K562 (cell line): ENCODE results near the gene LTB4R2. TPM values are rescaled to one million over a fixed set of nuclear protein-coding genes. Genes with fewer than 3 reads are reported as not detected.

ENCODE experiments used
- ATAC-seq: fragments of 200-7000 bp; cut with Tn5 transposase; 3 replicates; pipeline ENCODE4 v1.9.1; 2020; ENCODE audit warnings: moderate library complexity
- BruUV-seq: library from RNA; stranded (reverse); fragments of 400-500 nt; replicated peaks from 2 replicates; lab custom pipeline; 2021; lab: Mats Ljungman, UMichigan
- CTCF ChIA-PET: fragments of 300-600 bp; formaldehyde crosslinking; extraction: SDS; loops from one replicate; lab custom pipeline; 2021; ENCODE audit warnings: low intra/inter-chr PET ratio; lab: Yijun Ruan, JAX
- POLR2A ChIA-PET: fragments of 300-600, 350-650 bp; sonication (Branson Sonifier 250); formaldehyde crosslinking; extraction: SDS; loops from one replicate; lab custom pipeline; 2021; ENCODE audit warnings: antibody characterized with exemption, inconsistent platforms; lab: Yijun Ruan, JAX
- DNase-seq, 4 experiments: peaks; one replicate each; pipeline versions ENCODE4 v3.0.0 to v3.0.0-alpha.2; 2011 to 2018; ENCODE audit warnings: low spot score in 3 of 4, mixed read lengths in 3 of 4; ENCODE audit errors: extremely low read depth in 1 of 4
- FAIRE-seq: peaks from 2 replicates; lab custom pipeline; 2011; peaks lifted over from hg19 to GRCh38; lab: Jason Lieb, UNC
- H2AFZ ChIP-seq: 2 replicates; pipeline ENCODE4 v1.6.0; 2011; ENCODE audit warnings: low read depth, low read length, control low read depth, inconsistent platforms
- H3K27ac ChIP-seq: fragments of 200-600 bp; 3 replicates; pipeline ENCODE4 v1.8.0; 2011; ENCODE audit warnings: low read depth, mild to moderate bottlenecking, control low read depth, inconsistent platforms, low read length, moderate library complexity, mixed read lengths; ENCODE audit errors: extremely low read depth
- H3K27me3 ChIP-seq, 2 experiments: fragments of 300-600 bp in 1 of 2; 2 replicates in 1 of 2; 3 replicates in 1 of 2; pipeline versions ENCODE4 v1.6.0 to v1.8.0; 2011; ENCODE audit warnings: inconsistent platforms in 2 of 2, low read length in 2 of 2, mild to moderate bottlenecking in 1 of 2, mixed read lengths in 1 of 2, moderate library complexity in 1 of 2; ENCODE audit not compliant: control insufficient read depth in 2 of 2, insufficient read depth in 2 of 2
- H3K36me3 ChIP-seq: fragments of 300-600 bp; 3 replicates; pipeline ENCODE4 v1.8.0; 2011; ENCODE audit warnings: mild to moderate bottlenecking, low read length, inconsistent platforms; ENCODE audit not compliant: control insufficient read depth, insufficient read depth
- H3K4me1 ChIP-seq, 2 experiments: fragments of 200-600 bp in 1 of 2; replicated peaks in 1 of 2; 2 replicates in 1 of 2; 3 replicates in 1 of 2; pipeline versions ENCODE4 v1.5.1 to v1.8.0; 2011; ENCODE audit warnings: inconsistent platforms in 2 of 2, low read length in 2 of 2, mild to moderate bottlenecking in 1 of 2, mixed read lengths in 1 of 2, moderate library complexity in 1 of 2; ENCODE audit not compliant: control insufficient read depth in 2 of 2, insufficient read depth in 2 of 2
- H3K4me2 ChIP-seq: 2 replicates; pipeline ENCODE4 v1.6.1; 2011; ENCODE audit warnings: low read length, control low read depth, inconsistent platforms, mixed read lengths; ENCODE audit not compliant: insufficient read depth
- H3K4me3 ChIP-seq: fragments of 200-600 bp; sonication (generic), shearing (Covaris generic); 2 replicates; pipeline ENCODE4 v1.5.1; 2016; ENCODE audit warnings: control low read depth, inconsistent platforms
- H3K79me2 ChIP-seq: fragments of 200-600 bp; 3 replicates; pipeline ENCODE4 v1.8.0; 2011; ENCODE audit warnings: low read length, inconsistent platforms; ENCODE audit not compliant: control insufficient read depth, insufficient read depth
- H3K9ac ChIP-seq, 2 experiments: 2 replicates each; pipeline versions ENCODE4 v1.6.0 to v1.6.1; 2011; ENCODE audit warnings: low read depth in 2 of 2, low read length in 2 of 2, control low read depth in 1 of 2, inconsistent platforms in 1 of 2, mild to moderate bottlenecking in 1 of 2, mixed read lengths in 1 of 2; ENCODE audit not compliant: insufficient read depth in 1 of 2
- H3K9me1 ChIP-seq: one replicate; pipeline ENCODE4 v1.6.0; 2011; ENCODE audit warnings: inconsistent platforms, mild to moderate bottlenecking, low read length, moderate library complexity; ENCODE audit not compliant: control insufficient read depth, insufficient read depth
- H3K9me3 ChIP-seq: replicated peaks from 2 replicates; pipeline ENCODE4 v1.5.1; 2011; ENCODE audit warnings: low read depth, low read length, inconsistent platforms; ENCODE audit not compliant: control insufficient read depth, insufficient read depth
- H4K20me1 ChIP-seq: replicated peaks from 2 replicates; pipeline ENCODE4 v1.6.1; 2011; ENCODE audit warnings: low read length, inconsistent platforms, mixed read lengths; ENCODE audit not compliant: control insufficient read depth, insufficient read depth
- FOS ChIP-seq: IDR thresholded peaks from 3 replicates; pipeline ENCODE4 v1.6.1; 2011; ENCODE audit not compliant: insufficient read length; ENCODE audit errors: extremely low read depth
- FOXJ2 ChIP-seq: fragments of 200-800 bp; sonication (Bioruptor generic); IDR thresholded peaks from 2 replicates; pipeline ENCODE4 v1.6.1; 2016; ENCODE audit warnings: missing genetic modification characterization, missing compliant biosample characterization
- FOXP1 ChIP-seq: sonication (generic); formaldehyde crosslinking; IDR thresholded peaks from 2 replicates; pipeline ENCODE4 v1.8.0; 2022; ENCODE audit warnings: mild to moderate bottlenecking, missing genetic modification reagents
- HIVEP1 ChIP-seq: fragments of 250-450 bp; sonication (Bioruptor Pico); IDR thresholded peaks from 2 replicates; pipeline ENCODE4 v1.4.0; 2020; ENCODE audit warnings: mild to moderate bottlenecking
- MAZ ChIP-seq, 2 experiments: fragments of 450-650 bp in 1 of 2; sonication (generic) in 1 of 2; formaldehyde crosslinking; IDR thresholded peaks in 1 of 2; conservative IDR thresholded peaks in 1 of 2; 2 replicates each; pipeline versions ENCODE4 v1.4.0 to v1.5.0; 2020; ENCODE audit warnings: mild to moderate bottlenecking in 1 of 2, missing genetic modification reagents in 1 of 2
- MCM2 ChIP-seq: fragments of 450-650 bp; IDR thresholded peaks from 2 replicates; pipeline ENCODE4 v1.6.1; 2017; ENCODE audit warnings: low read depth, mild to moderate bottlenecking
- PHB ChIP-seq: fragments of 250-450 bp; sonication (Bioruptor Pico); IDR thresholded peaks from 2 replicates; pipeline ENCODE4 v1.5.0; 2021
- RFX7 ChIP-seq: fragments of 250-450 bp; sonication (Bioruptor Pico); IDR thresholded peaks from 2 replicates; pipeline ENCODE4 v1.5.1; 2021; ENCODE audit warnings: mild to moderate bottlenecking
- TAF1 ChIP-seq: IDR thresholded peaks from 2 replicates; pipeline ENCODE4 v1.6.1; 2011; ENCODE audit warnings: mild to moderate bottlenecking, low read length, moderate library complexity; ENCODE audit not compliant: insufficient read depth, control insufficient read depth, severe bottlenecking; ENCODE audit errors: extremely low read depth
- TCF3 ChIP-seq: sonication (generic); formaldehyde crosslinking; IDR thresholded peaks from 2 replicates; pipeline ENCODE4 v1.4.0; 2020; ENCODE audit warnings: mild to moderate bottlenecking, missing genetic modification reagents
- WGBS: fragments of 100-300 bp; shearing (Covaris generic); methylation state at CpG from one replicate; pipeline ENCODE4 v1.1.6; 2016; ENCODE audit warnings: low coverage, mixed read lengths; ENCODE audit not compliant: insufficient coverage; ENCODE audit errors: missing lambda C conversion rate; 5-methylcytosine and 5-hydroxymethylcytosine counted together
- in situ Hi-C: fragments of 300-500 bp; cut with MboI; formaldehyde crosslinking; loops from 4 replicates; pipeline ENCODE4 v1.15.0; 2018; ENCODE audit warnings: inconsistent platforms, mixed read lengths
- intact Hi-C: fragments of 100-400 bp; cut with micrococcal nuclease; formaldehyde crosslinking; loops from 2 replicates; pipeline ENCODE4 v1.14.2; 2022
- polyA plus RNA-seq, 8 experiments: library from polyadenylated mRNA; depleted of rRNA in 4 of 8; stranded (reverse) in 5 of 8; unstranded in 3 of 8; fragments of >200 nt; fragmentation: Nextera tagmentation in 2 of 8; fragmentation: Illumina TruSeq in 1 of 8; extraction: Ambion mirVana in 2 of 8; extraction: Trizol in 1 of 8; gene quantifications; 2 replicates each; pipeline versions ENCODE4 v1.2.1 to v1.2.3, GENCODE V29; 2011 to 2014; ENCODE audit warnings: inconsistent platforms in 1 of 8, missing spikeins in 1 of 8
- total RNA-seq, 7 experiments: library from RNA; depleted of rRNA in 6 of 7; stranded (reverse); fragments of >200 nt in 6 of 7; fragmentation: Illumina TruSeq in 2 of 7; extraction: Trizol in 2 of 7; gene quantifications; 2 replicates each; pipeline versions ENCODE4 v1.2.1 to v1.2.3, GENCODE V29; 2011 to 2021; ENCODE audit warnings: low replicate concordance in 1 of 7
- TF ChIP-seq, protein P1 (sequence below): conservative IDR thresholded peaks from 2 replicates; pipeline ENCODE4 v1.6.1; 2011; ENCODE audit warnings: low read depth, mild to moderate bottlenecking, low read length; ENCODE audit not compliant: control insufficient read depth
- TF ChIP-seq, protein P2 (sequence below): sonication (generic); formaldehyde crosslinking; IDR thresholded peaks from 2 replicates; pipeline ENCODE4 v1.8.0; 2022; ENCODE audit warnings: mild to moderate bottlenecking, low read depth, missing genetic modification reagents
- TF ChIP-seq, protein P3 (sequence below): sonication (generic); formaldehyde crosslinking; IDR thresholded peaks from 2 replicates; pipeline ENCODE4 v1.8.1; 2022; ENCODE audit warnings: missing genetic modification reagents
- TF ChIP-seq, protein P4 (sequence below): fragments of 250-450 bp; sonication (Bioruptor Pico); IDR thresholded peaks from 2 replicates; pipeline ENCODE4 v1.9.0; 2021; ENCODE audit warnings: mild to moderate bottlenecking, inconsistent platforms
- TF ChIP-seq, protein P5 (sequence below): fragments of 450-650 bp; IDR thresholded peaks from one replicate; pipeline ENCODE4 v1.6.1; 2018; ENCODE audit warnings: mild to moderate bottlenecking, moderate library complexity; ENCODE audit not compliant: partially characterized antibody

LTB4R2 gene
- total and polyA plus RNA-seq, 9 of the 15 experiments (the other 6 are each of a cell fraction or from before 2014, with no cell fraction given), result 0.03 to 11.6 (median 2.8) TPM; not detected in 1

DNA sequence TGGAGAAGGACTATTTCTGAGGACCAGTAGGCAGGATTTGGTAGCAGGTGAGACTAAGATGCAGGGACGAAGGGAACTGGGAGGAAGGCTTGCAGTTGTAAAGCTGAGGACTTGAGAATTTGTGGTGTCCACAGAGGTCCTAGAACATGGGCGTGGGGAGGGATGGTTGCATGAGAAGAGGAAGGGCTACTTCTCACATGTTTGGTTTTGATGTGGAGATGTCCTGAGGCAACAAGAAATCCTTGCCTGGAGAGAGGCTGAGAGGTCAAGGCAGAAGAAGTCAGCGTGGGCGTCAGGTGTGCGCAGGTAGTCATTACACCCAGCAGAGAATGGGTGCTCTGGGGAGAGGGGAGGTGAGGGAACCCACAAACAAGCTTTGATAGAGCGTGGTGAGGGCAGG is 32.9 kb upstream of the LTB4R2 start:
- WGBS, result 71% methylated on average over 4 of the region's 6 CpGs
- Histone ChIP-seq H3K9me1 (peaks cover 2% of the 10 kb centered on the region), H3K27ac (no peak overlapping the region), H2AFZ (no peak overlapping the region), H3K4me2 (no peak overlapping the region), H3K79me2 (no peaks in the 10 kb centered on the region), H3K27me3 (no peaks in the 10 kb centered on the region), H4K20me1 (no peaks in the 10 kb centered on the region), H3K9ac (no peak overlapping the region), H3K4me1 (peaks cover 16 to 26% of the 10 kb centered on the region in 2 experiments; a peak in 4 of 5 replicates), H3K9me3 (no peaks in the 10 kb centered on the region), H3K4me3 (no peak overlapping the region), H3K36me3 (no peaks in the 10 kb centered on the region; the same call in 2 of the 3 replicates)
- in situ Hi-C loops, result no loop called here
- ATAC-seq, result no peak
- intact Hi-C loops, result no loop called here
- ChIA-PET POLR2A (no interaction called here), CTCF (no interaction called here)
- no TSS peak for BruUV-seq
- no peak for FAIRE-seq
- no peak for DNase-seq
- TF ChIP-seq, protein P1, sequence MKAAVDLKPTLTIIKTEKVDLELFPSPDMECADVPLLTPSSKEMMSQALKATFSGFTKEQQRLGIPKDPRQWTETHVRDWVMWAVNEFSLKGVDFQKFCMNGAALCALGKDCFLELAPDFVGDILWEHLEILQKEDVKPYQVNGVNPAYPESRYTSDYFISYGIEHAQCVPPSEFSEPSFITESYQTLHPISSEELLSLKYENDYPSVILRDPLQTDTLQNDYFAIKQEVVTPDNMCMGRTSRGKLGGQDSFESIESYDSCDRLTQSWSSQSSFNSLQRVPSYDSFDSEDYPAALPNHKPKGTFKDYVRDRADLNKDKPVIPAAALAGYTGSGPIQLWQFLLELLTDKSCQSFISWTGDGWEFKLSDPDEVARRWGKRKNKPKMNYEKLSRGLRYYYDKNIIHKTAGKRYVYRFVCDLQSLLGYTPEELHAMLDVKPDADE, result no peak
- TF ChIP-seq RFX7 (no peak), PHB (no peak), TCF3 (CRISPR knock-in tag) (no peak), MAZ (CRISPR knock-in tag; conservative IDR thresholded peaks at IDR 0.05 in 1 of 2, IDR thresholded peaks at IDR 0.05 in 1 of 2) (no peak), FOXJ2 (tag) (no peak), FOXP1 (CRISPR knock-in tag) (no peak), HIVEP1 (CRISPR knock-in tag) (no peak), TAF1 (no peak), MCM2 (no peak), FOS (no peak)
- TF ChIP-seq, protein P2, sequence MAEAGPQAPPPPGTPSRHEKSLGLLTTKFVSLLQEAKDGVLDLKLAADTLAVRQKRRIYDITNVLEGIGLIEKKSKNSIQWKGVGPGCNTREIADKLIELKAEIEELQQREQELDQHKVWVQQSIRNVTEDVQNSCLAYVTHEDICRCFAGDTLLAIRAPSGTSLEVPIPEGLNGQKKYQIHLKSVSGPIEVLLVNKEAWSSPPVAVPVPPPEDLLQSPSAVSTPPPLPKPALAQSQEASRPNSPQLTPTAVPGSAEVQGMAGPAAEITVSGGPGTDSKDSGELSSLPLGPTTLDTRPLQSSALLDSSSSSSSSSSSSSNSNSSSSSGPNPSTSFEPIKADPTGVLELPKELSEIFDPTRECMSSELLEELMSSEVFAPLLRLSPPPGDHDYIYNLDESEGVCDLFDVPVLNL, result no peak
- TF ChIP-seq, protein P3, sequence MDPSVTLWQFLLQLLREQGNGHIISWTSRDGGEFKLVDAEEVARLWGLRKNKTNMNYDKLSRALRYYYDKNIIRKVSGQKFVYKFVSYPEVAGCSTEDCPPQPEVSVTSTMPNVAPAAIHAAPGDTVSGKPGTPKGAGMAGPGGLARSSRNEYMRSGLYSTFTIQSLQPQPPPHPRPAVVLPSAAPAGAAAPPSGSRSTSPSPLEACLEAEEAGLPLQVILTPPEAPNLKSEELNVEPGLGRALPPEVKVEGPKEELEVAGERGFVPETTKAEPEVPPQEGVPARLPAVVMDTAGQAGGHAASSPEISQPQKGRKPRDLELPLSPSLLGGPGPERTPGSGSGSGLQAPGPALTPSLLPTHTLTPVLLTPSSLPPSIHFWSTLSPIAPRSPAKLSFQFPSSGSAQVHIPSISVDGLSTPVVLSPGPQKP (CRISPR knock-in tag), result no peak
- TF ChIP-seq, protein P4, sequence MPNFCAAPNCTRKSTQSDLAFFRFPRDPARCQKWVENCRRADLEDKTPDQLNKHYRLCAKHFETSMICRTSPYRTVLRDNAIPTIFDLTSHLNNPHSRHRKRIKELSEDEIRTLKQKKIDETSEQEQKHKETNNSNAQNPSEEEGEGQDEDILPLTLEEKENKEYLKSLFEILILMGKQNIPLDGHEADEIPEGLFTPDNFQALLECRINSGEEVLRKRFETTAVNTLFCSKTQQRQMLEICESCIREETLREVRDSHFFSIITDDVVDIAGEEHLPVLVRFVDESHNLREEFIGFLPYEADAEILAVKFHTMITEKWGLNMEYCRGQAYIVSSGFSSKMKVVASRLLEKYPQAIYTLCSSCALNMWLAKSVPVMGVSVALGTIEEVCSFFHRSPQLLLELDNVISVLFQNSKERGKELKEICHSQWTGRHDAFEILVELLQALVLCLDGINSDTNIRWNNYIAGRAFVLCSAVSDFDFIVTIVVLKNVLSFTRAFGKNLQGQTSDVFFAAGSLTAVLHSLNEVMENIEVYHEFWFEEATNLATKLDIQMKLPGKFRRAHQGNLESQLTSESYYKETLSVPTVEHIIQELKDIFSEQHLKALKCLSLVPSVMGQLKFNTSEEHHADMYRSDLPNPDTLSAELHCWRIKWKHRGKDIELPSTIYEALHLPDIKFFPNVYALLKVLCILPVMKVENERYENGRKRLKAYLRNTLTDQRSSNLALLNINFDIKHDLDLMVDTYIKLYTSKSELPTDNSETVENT, result no peak
- TF ChIP-seq, protein P5, sequence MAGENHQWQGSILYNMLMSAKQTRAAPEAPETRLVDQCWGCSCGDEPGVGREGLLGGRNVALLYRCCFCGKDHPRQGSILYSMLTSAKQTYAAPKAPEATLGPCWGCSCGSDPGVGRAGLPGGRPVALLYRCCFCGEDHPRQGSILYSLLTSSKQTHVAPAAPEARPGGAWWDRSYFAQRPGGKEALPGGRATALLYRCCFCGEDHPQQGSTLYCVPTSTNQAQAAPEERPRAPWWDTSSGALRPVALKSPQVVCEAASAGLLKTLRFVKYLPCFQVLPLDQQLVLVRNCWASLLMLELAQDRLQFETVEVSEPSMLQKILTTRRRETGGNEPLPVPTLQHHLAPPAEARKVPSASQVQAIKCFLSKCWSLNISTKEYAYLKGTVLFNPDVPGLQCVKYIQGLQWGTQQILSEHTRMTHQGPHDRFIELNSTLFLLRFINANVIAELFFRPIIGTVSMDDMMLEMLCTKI, result no peak
